OCI-LY1 (cell line): ENCODE measurements around the gene PRLHR.

ENCODE experiments used
- H2AFZ ChIP-seq: fragments of 200-600 bp; sonication (generic), shearing (Covaris generic); 2 replicates; pipeline ENCODE4 v1.6.0; 2014; ENCODE audit warnings: antibody characterized with exemption, mild to moderate bottlenecking, low read length
- H3F3A ChIP-seq: fragments of 200-600 bp; sonication (generic), shearing (Covaris generic); 2 replicates; pipeline ENCODE4 v1.6.0; 2014; ENCODE audit warnings: mild to moderate bottlenecking, antibody characterized with exemption, low read length, moderate library complexity; ENCODE audit not compliant: insufficient read depth
- H3K27ac ChIP-seq: fragments of 200-600 bp; sonication (generic); 2 replicates; pipeline ENCODE4 v1.5.1; 2014; ENCODE audit warnings: low read length, mixed run types, mild to moderate bottlenecking, low read depth; ENCODE audit not compliant: poor library complexity, severe bottlenecking
- H3K27me3 ChIP-seq: fragments of 200-600 bp; sonication (generic); 2 replicates; pipeline ENCODE4 v1.6.0; 2014; ENCODE audit warnings: antibody characterized with exemption, mild to moderate bottlenecking, low read length, moderate library complexity; ENCODE audit not compliant: insufficient read depth
- H3K36me3 ChIP-seq: fragments of 200-600 bp; sonication (generic); 2 replicates; pipeline ENCODE4 v1.6.1; 2014; ENCODE audit warnings: mild to moderate bottlenecking, antibody characterized with exemption, low read length, moderate library complexity, mixed read lengths; ENCODE audit not compliant: insufficient read depth
- H3K4me1 ChIP-seq: fragments of 200-600 bp; sonication (generic); 2 replicates; pipeline ENCODE4 v1.5.1; 2014; ENCODE audit warnings: mild to moderate bottlenecking, low read length, moderate library complexity; ENCODE audit not compliant: insufficient read depth, severe bottlenecking
- H3K4me2 ChIP-seq: fragments of 200-600 bp; sonication (generic), shearing (Covaris generic); 2 replicates; pipeline ENCODE4 v1.6.1; 2014; ENCODE audit warnings: low read length
- H3K4me3 ChIP-seq: fragments of 200-600 bp; sonication (generic); 2 replicates; pipeline ENCODE4 v1.5.1; 2014; ENCODE audit warnings: low read length, low read depth, mild to moderate bottlenecking, mixed read lengths; ENCODE audit not compliant: poor library complexity, severe bottlenecking
- H3K79me2 ChIP-seq: fragments of 200-600 bp; shearing (Covaris generic); 2 replicates; pipeline ENCODE4 v1.6.1; 2016; ENCODE audit warnings: mixed run types, low read length, mixed read lengths; ENCODE audit not compliant: insufficient read depth
- H3K9ac ChIP-seq: fragments of 200-600 bp; sonication (generic), shearing (Covaris generic); 2 replicates; pipeline ENCODE4 v1.6.1; 2014; ENCODE audit warnings: mild to moderate bottlenecking, low read length, mixed read lengths
- H3K9me2 ChIP-seq: fragments of 200-600 bp; sonication (generic), shearing (Covaris generic); 2 replicates; pipeline ENCODE4 v1.6.1; 2014; ENCODE audit warnings: low read depth, mild to moderate bottlenecking, low read length, mixed read lengths
- H3K9me3 ChIP-seq: fragments of 200-600 bp; shearing (Covaris generic); 2 replicates; pipeline ENCODE4 v1.6.1; 2014; ENCODE audit warnings: low read length, mixed read lengths
- H4K20me1 ChIP-seq: fragments of 200-600 bp; sonication (generic), shearing (Covaris generic); 2 replicates; pipeline ENCODE4 v1.6.0; 2016; ENCODE audit warnings: mild to moderate bottlenecking, low read length; ENCODE audit not compliant: insufficient read depth
- EZH2 ChIP-seq: fragments of 200-600 bp; sonication (generic), shearing (Covaris generic); IDR thresholded peaks from 2 replicates; pipeline ENCODE4 v1.8.0; 2017; ENCODE audit warnings: borderline replicate concordance, mixed run types, mild to moderate bottlenecking, antibody characterized with exemption, low read length, moderate library complexity, mixed read lengths
- TF ChIP-seq, protein P1 (sequence below): fragments of 200-600 bp; sonication (generic), shearing (Covaris generic); IDR thresholded peaks from 2 replicates; pipeline ENCODE4 v1.5.1; 2017; ENCODE audit warnings: mild to moderate bottlenecking, antibody characterized with exemption, low read length, moderate library complexity, mixed read lengths

The PRLHR gene

DNA sequence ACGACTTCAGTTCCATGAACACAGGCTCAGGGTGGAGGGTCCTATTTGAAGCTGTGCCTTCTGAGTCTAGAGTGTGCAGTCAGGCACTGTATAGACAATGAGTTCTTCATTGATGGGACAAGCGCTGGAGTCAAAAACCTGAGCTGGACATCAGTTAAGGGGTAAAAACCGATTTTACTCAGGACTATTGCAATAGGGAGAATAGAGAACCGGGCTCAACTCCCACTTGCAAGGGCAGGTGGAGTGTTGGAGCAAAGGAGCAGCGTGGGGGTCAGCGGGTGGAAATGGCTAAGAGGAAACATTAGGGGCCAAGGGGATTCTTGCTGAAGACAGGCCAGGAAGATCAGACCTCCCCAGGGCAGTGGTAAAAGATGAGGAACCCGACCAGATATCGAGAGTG, 28.5 kb downstream of the PRLHR start:
- Histone ChIP-seq H3K4me1 (no peaks in the 10 kb centered on the region), H3K9me2 (no peaks in the 10 kb centered on the region), H3K79me2 (no peaks in the 10 kb centered on the region), H3K4me3 (no peak overlapping the region), H3F3A (no peaks in the 10 kb centered on the region), H3K27me3 (no peaks in the 10 kb centered on the region), H4K20me1 (no peaks in the 10 kb centered on the region), H3K9me3 (no peaks in the 10 kb centered on the region), H3K9ac (no peak overlapping the region), H3K4me2 (no peak overlapping the region), H3K27ac (no peak overlapping the region), H2AFZ (no peak overlapping the region), H3K36me3 (no peaks in the 10 kb centered on the region)
- TF ChIP-seq, protein P1, sequence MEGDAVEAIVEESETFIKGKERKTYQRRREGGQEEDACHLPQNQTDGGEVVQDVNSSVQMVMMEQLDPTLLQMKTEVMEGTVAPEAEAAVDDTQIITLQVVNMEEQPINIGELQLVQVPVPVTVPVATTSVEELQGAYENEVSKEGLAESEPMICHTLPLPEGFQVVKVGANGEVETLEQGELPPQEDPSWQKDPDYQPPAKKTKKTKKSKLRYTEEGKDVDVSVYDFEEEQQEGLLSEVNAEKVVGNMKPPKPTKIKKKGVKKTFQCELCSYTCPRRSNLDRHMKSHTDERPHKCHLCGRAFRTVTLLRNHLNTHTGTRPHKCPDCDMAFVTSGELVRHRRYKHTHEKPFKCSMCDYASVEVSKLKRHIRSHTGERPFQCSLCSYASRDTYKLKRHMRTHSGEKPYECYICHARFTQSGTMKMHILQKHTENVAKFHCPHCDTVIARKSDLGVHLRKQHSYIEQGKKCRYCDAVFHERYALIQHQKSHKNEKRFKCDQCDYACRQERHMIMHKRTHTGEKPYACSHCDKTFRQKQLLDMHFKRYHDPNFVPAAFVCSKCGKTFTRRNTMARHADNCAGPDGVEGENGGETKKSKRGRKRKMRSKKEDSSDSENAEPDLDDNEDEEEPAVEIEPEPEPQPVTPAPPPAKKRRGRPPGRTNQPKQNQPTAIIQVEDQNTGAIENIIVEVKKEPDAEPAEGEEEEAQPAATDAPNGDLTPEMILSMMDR: no peak
- no peak for TF ChIP-seq EZH2

DNA sequence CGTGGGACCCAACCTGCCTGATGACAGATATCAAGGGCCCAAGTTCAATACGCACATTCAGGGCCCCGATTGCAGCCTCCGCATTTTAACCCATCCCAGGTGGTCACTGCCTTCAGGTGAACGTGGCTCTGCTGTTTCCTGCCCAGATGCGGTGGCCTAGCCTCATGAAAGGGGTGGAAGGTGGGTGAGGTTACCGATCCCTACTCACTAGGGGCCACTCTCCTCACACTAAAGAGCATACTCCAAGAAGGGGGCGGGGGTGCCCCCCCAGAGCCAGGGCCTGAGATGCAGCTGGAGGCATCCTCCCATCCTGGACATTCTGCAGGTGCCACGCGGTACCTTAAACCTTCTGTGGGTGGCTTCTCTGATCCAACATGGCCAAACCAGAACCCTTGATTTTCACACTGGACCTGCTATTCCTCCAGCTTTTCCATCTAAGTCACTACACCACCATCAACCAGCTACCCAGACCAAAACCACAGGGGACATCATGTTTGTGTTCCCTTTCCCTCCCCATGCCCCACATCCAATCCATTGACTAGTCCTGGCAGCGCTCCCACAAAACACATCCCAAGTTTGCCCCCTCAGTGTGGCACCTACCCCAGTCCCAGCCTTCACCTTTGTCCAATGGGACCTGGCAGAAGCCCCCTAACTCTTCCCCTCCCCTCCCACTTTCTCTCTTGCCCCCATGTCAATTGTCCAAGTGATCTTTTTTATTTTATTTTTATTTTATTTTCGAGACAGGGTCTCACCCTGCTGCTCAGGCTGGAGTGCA, 30.0 kb downstream of the PRLHR start:
- H4K20me1 ChIP-seq: no peaks in the 10 kb centered on the region
- H2AFZ ChIP-seq: no peak overlapping the region
- H3K9ac ChIP-seq: no peak overlapping the region
- H3K27ac ChIP-seq: no peak overlapping the region
- H3K4me2 ChIP-seq: no peak overlapping the region
- H3K27me3 ChIP-seq: no peaks in the 10 kb centered on the region
- H3K9me3 ChIP-seq: no peaks in the 10 kb centered on the region
- H3K36me3 ChIP-seq: no peaks in the 10 kb centered on the region
- no peaks in the 10 kb centered on the region for H3K79me2 ChIP-seq
- H3F3A ChIP-seq: no peaks in the 10 kb centered on the region
- H3K9me2 ChIP-seq: no peaks in the 10 kb centered on the region
- no peak overlapping the region for H3K4me3 ChIP-seq
- TF ChIP-seq, protein P1: no peak
- TF ChIP-seq EZH2: no peak
- no peaks in the 10 kb centered on the region for H3K4me1 ChIP-seq

GRCh38 chr10:118564652-118565051, 30.8 kb downstream of the PRLHR start:
- no peaks in the 10 kb centered on the region for H3K9me3 ChIP-seq
- no peaks in the 10 kb centered on the region for H4K20me1 ChIP-seq
- H3K36me3 ChIP-seq: no peaks in the 10 kb centered on the region
- no peak overlapping the region for H3K4me3 ChIP-seq
- H3K27me3 ChIP-seq: no peaks in the 10 kb centered on the region
- H3K79me2 ChIP-seq: no peaks in the 10 kb centered on the region
- H3F3A ChIP-seq: no peaks in the 10 kb centered on the region
- no peaks in the 10 kb centered on the region for H3K4me1 ChIP-seq
- no peak for TF ChIP-seq EZH2
- TF ChIP-seq, protein P1: no peak
- no peaks in the 10 kb centered on the region for H3K9me2 ChIP-seq
- H3K4me2 ChIP-seq: no peak overlapping the region
- no peak overlapping the region for H2AFZ ChIP-seq
- no peak overlapping the region for H3K9ac ChIP-seq
- H3K27ac ChIP-seq: no peak overlapping the region
